Tibial nerve (tissue), 3 donors: ENCODE results near the gene SDR42E2.

Experiments
- CTCF ChIP-seq, 5 experiments: fragments of 200-600 bp in 3 of 5; fragments of 450-650 bp in 2 of 5; sonication (generic) in 3 of 5; IDR thresholded peaks; one replicate each; pipeline ENCODE4 v1.5.1; 2016 to 2019; ENCODE audit warnings: antibody characterized with exemption in 5 of 5, mild to moderate bottlenecking in 3 of 5, moderate library complexity in 2 of 5
- POLR2A ChIP-seq, 2 donors: fragments of 450-650 bp; IDR thresholded peaks; one replicate each; pipeline ENCODE4 v1.6.1; 2017; ENCODE audit warnings: antibody characterized with exemption in 2 of 2, mild to moderate bottlenecking in 2 of 2, moderate library complexity in 2 of 2

GRCh38 chr16:22235839-22236745 is 73.8 kb downstream of the SDR42E2 start:
- TF ChIP-seq CTCF (IDR thresholded peaks at IDR 0.05) = no peak
- TF ChIP-seq POLR2A (IDR thresholded peaks at IDR 0.05) = no peak
